ENCODE results near the gene AUTS2.
"Not testable (repeated sequence)": the region's sequence is repeated elsewhere in the genome, so short reads cannot be mapped to it uniquely, and the experiment has no call there.

The AUTS2 gene

DNA sequence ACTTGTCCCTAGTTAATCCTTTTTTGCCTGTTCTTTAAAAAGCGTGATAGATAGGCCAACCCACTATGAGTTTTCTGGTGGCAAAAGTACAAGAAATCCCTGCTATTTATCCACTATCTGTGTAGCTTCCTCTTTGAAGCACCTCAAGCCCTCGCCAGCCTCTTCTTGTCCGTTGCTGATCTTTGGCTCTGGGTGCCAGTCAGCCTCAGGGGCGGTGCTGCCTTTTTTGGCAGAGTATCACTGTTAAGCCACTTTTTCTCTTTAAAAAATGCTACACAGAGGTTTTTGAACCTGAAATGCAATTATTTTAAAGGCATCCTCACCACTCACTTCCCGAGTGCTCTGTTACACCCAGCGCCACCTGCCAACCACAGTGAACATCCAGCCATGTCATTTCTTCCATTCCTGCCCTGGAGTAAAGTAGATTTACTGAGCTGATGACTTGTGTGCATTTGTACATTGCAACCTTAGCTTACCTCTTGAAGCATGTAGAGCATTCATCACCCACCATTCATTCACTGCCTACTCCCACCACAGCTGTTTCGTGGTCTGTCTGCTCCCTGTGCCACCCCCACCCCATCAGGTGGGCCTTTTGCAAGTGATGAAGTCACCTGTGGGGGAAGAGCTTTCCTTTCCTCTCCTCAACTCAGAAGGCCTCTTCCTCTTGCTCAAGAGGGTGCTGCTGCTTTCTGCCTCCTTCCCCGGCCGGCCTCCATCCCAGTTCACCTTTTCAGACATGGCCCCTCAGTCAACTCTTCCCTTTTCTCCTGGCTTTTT is 1119.5 kb downstream of the AUTS2 start:
- DNase-seq: no peak

- no peak for DNase-seq
These were observed 1120.8 kb downstream of the AUTS2 start for GRCh38 chr7:70719125-70719524.

DNA sequence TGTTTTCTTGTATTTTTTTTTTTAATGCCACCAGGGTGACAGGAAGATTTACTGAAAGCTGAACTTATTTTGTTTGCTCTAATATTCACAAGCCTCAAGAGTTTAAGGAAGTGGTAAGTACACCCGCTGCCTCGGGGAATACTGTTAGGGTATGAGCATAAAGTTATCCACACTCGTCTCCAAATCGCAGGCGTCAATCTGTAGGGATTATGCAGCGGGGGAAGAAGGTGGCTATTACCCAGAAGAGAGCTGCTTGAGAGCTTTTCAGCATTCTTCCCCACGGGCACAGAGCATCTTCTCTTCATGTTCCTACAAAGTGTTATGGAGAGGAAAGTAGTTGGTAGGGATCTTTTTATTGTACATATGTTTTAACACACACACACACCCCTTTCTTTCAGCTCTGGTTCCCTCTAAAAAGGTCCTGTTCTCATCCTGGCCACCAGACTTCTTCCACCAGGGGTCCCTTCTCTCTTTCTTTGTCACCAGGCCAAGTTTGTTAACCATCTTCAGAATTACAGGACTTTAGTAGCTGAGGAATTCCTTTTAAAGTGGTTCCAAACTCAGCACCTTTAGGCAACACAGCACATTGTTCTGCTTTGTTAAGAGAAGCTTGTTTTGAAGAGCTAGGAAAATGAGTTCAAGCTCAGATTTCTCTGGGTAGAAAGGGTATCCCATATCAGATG is 1122.1 kb downstream of the AUTS2 start:
- DNase-seq: no peak

DNA sequence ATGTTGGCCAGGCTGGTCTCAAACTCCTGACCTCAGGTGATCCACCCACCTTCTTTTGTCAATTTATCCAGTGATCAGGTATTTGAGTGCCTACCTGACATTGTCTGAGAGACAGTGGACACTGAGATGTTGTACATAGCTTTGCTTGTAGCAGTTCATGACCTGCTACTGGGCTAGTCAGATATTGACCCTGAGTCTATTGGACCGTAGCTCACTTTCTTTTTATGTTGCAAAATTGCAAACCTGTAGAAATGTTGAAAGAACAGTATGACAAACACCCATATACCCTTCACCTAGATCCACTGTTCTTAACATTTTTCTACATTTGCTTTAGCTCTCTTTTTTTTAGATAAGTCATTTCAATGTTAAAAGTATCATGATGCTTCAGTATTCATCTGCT is 1123.2 kb downstream of the AUTS2 start:
- no peak for DNase-seq

- DNase-seq: no peak
These were observed 1125.1 kb downstream of the AUTS2 start for GRCh38 chr7:70723339-70723738.

DNA sequence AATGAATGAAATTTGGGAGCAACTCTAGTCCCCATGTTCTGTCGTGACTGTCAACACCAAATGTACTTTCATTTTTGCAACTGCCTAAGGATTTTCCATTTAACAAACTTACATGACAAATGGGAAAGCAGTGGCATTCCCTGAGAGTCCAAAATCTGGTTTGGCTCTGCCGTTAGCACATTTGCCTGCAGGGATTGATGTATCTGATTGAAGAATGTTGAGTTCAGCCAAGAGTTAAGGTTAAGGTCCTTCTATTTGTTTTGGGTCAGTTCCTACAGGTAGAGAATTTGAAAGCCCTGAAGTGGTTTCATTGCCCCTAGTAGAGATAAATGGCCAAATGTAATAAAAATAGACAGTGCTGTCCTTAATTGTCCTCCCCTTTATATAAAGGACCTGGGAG is 1127.2 kb downstream of the AUTS2 start:
- no peak for DNase-seq

GRCh38 chr7:70726294-70726693 is 1128.0 kb downstream of the AUTS2 start:
- DNase-seq: no peak

- no peak for DNase-seq
These were observed 1128.7 kb downstream of the AUTS2 start for GRCh38 chr7:70726951-70727378.

GRCh38 chr7:70727861-70728260 is 1129.6 kb downstream of the AUTS2 start:
- DNase-seq: no peak

DNA sequence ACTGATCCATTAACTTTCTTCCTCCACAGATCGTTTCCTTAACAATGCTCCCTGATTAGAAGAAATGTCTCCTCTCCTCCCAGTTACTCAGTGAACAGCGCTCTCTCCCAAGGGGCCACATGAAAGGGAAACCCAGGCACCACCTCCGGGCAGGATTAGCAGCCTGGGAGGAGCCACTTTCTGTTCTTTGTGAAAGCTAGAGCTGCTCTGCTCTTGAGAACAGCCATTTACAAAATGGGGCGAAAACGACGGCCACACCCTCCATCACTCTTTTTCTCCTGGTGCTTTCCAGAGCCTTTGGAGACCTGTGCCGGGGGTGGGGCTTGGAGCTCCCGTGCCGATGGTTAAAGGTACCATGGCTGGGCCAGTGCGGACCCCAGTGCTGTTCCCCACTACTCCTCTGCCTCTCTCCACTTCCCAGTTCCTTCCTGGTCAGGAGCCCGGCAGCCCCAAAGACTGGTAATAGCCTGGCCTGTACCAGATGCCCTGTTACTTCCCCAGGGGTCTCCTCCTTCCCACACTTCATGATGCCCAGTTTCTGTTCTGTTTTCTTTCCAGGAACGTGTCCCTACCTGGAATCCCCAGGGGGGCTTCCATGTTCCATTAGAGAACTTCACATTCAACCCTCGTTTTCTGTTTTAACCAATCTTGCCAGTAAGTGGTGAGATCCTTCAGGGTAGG is 1130.7 kb downstream of the AUTS2 start:
- no peak for DNase-seq

GRCh38 chr7:70729553-70730157 is 1131.4 kb downstream of the AUTS2 start:
- not testable (repeated sequence) for DNase-seq

DNA sequence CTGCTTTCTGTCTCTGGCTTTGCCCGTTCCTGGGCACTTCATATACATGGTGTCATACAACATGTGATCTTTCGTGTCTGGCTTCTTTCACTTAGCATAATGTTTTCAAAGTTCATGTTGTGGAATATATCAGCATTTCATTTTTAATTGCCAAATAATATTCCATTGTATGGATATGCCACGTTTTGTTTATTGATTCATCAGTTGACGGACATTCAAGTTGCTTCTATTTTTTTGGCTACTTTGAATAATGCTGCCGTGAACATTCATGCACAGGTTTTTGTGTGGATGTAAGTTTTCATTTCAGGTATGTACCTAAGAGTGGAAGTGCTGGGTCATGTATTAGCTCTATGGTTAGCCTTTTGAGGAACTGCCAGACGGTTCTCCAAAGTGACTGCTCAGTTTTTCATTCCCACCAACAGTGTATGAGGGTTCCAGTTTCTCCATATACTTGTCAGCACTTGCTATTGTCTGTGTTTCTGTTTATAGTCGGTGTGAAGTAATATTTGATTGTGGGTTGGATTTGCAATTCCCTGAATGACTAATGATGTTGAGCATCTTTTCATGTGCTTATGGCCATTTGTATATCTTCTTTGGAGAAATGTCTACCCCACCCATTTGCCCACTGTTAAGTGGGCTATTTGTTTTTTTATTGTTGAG is 1132.3 kb downstream of the AUTS2 start:
- DNase-seq: no peak

DNA sequence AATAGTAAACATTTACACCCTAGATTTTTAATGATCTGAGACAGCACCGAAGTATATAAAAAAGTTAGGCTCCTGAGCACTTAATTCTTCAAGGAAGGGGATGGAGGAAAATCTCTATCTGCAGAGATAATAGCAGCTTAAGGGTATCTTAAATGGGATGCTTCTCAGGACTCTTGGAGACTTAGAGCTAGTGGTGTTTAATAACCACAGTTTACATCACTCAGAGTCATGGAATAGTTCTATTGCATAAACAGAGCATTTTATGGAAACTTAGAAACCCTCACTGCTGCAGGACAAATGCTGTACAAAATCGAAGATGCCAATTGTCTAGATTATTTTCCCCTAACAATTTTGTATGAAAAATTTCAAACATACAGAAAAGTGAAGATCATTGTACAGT is 1134.8 kb downstream of the AUTS2 start:
- no peak for DNase-seq

- DNase-seq: peak; percentile 55
These were observed 1136.1 kb downstream of the AUTS2 start for GRCh38 chr7:70734411-70734810.

GRCh38 chr7:70735313-70735712 is 1137.0 kb downstream of the AUTS2 start:
- no peak for DNase-seq

DNA sequence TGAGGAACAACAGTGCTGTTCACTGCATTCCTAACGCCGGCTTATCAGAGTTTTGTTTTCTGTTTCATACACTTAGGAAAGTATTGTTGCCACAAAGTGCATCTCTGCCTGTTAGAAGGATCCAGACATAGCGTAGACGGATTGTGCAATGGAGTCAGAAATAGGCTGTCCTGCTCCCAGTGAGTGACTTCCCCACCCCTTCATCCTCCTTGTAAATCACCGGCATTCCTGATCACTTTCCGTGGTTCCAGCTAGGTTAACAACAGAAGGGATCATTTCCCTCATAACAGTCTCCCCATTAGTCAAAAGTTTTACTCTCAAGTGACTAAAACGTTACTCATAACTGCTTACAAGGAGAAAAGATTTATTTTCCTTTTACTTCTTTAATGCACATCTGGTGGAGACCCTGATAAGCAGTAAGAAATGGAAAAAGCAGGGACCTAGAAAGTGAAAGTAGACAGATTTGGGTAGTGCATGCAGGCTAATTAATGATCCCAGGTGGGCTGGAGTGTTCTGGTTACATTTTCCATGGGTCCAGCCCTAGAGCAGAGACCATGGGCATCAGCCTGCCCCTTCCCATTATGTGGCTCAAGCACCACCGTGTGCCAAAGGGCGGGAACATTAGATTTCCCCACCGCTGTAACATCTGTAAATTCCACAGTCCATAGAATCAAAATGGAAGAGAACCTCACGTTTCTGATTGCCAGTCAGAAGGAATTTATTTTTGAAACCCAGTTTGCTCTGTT is 1138.6 kb downstream of the AUTS2 start:
- DNase-seq: peak; percentile 90

GRCh38 chr7:70738151-70738885 is 1140.0 kb downstream of the AUTS2 start:
- DNase-seq: peak; percentile 61

GRCh38 chr7:70739646-70740210 is 1141.5 kb downstream of the AUTS2 start:
- no peak for DNase-seq

GRCh38 chr7:70741666-70742065 is 1143.4 kb downstream of the AUTS2 start:
- no peak for DNase-seq

DNA sequence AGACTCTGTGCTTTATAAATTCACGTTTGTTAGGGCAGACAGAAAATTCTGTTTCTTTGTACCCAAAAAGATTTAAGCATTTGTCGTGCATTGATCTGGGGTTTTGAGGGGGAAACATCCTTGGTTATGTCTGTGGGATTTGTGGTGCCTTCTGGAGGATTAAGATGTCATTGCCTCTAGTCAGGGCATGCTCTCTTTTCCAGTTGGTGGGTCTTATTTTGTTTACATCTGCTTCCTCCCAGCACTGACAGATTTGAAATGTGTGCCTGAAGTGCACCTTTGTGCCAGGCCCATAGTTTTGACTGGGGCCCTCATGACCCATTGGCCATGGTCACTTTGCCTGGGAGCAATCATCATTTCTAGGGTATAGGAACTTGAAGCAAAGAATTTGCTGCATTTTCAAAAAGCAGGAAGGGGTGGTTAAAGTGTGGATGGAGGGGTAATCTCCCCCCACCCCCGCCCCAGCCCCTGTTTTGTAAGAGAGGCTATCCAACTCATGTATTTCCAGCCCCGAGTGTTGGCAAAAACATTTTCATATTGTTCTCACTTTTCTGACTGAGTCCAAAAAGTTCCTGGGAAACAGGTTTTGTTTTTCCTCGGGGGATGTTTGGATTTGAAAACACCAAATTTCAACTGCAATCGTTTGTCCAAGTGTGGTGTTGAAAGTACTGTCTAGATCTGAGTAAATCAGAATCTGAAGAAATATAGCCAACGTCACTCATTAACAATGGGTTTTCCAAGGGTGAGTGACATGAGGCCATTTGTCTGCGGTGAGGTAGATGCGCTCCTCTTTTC is 1145.5 kb downstream of the AUTS2 start:
- no peak for DNase-seq

All from fibroblast of skin of right biceps (primary cell).